Activated naive CD8-positive, alpha-beta T cell treated with anti-CD3 and anti-CD28 coated beads, Interleukin-2, amount 10 ng/mL, durations not matched to agents 7 days and 5 days (primary cell): Measurements from ENCODE around the gene CDH4. TPM values are rescaled to one million over a fixed set of nuclear protein-coding genes. Genes with fewer than 3 reads are reported as not detected.

Source experiments
- ATAC-seq: fragments of 150-1000 bp; cut with Tn5 transposase; one replicate; pipeline ENCODE4 v1.10.0; 2021; ENCODE audit warnings: low read depth, moderate library complexity
- POLR2A ChIA-PET: fragments of 350-600 bp; sonication (Branson Sonifier 250); formaldehyde crosslinking; loops from one replicate; lab custom pipeline; 2021; ENCODE audit warnings: antibody characterized with exemption; lab: Charles Lee
- DNase-seq: peaks from one replicate; pipeline ENCODE4 v3.0.0; 2021
- H3K27ac Mint-ChIP-seq: one replicate; pipeline ENCODE4 v1.8.0; 2022; ENCODE audit warnings: mild to moderate bottlenecking, mixed read lengths
- H3K27me3 Mint-ChIP-seq: one replicate; pipeline ENCODE4 v1.8.0; 2022; ENCODE audit warnings: mild to moderate bottlenecking, moderate library complexity, mixed read lengths
- H3K36me3 Mint-ChIP-seq: one replicate; pipeline ENCODE4 v1.8.0; 2021; ENCODE audit warnings: mild to moderate bottlenecking, mixed read lengths
- H3K4me1 Mint-ChIP-seq: one replicate; pipeline ENCODE4 v1.8.0; 2021; ENCODE audit warnings: mixed read lengths
- H3K4me3 Mint-ChIP-seq: one replicate; pipeline ENCODE4 v1.8.0; 2022; ENCODE audit warnings: mild to moderate bottlenecking, moderate library complexity, mixed read lengths
- H3K9me3 Mint-ChIP-seq: one replicate; pipeline ENCODE4 v1.8.0; 2021; ENCODE audit warnings: mixed read lengths
- total RNA-seq, 2 experiments: library from RNA; stranded (reverse); gene quantifications; one replicate each; pipeline ENCODE4 v1.2.3, GENCODE V29; 2021

CDH4 gene
- total RNA-seq, 2 experiments from 2014 or later = 0.14 to 0.20 TPM

DNA sequence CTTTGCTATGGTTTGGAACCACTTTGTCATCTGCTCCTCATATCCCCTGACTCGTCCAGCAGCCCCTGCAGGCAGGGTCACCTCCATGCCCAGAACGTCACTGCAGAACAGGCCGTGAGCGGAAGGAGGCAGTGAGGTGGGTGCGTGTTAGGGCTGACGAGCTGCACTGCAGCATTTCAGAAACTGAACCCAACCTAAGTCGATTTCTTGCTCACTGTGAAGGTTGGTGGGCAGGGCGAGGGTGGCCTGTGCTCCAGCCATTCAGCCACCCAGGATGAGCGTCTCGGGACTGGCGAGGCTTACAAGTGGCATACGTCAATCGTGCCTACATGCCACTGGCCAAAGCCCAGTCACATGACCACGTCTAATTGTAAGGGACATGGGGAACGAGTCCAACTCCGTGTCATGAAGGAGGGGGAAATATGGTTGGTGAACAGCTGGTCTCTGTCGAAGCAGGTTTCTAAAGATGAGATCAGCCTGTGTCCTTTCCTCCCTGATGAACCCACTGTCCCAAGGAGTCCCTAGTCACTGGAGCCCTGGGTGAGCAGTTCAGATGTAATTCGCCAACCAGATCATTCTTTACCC is 524.5 kb downstream of the CDH4 start:
- ATAC-seq (no peak), DNase-seq (no peak)
- Mint-ChIP-seq H3K4me3 (no peak overlapping the region), H3K9me3 (peaks cover 3% of the 10 kb centered on the region), H3K27me3 (peaks cover 2% of the 10 kb centered on the region), H3K36me3 (no peaks in the 10 kb centered on the region), H3K27ac (no peak overlapping the region), H3K4me1 (no peaks in the 10 kb centered on the region)
- POLR2A ChIA-PET = no interaction called here

DNA sequence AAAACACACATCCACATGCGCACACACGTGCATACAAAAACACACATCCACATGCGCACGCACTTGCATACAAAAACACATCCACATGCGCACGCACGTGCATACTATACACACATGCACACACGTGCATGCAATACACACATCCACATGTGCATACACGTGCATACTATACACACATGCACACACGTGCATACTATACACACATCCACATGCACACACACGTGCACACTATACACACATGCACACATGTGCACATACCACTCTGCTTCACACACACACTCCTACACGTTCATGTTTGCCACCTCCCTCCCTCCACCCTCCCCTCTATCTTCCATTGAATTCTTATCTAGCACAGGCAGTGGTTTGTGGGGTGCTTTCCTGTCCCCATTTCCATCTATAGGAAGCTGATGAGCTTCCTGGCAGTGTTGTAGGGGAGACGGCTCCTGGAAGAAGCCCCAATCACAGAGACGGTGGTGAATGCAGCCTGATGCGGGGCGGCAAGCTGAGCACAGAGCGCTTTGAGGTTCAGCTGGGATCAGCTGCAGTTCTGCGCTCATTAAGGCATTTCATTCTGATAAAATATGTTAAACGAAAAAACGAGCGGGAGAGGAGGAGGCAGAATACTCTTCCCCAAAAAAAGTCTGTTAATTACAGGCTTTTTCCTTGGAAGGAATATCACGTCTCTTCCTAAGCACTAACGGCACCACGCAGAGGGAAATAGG is 525.9 kb downstream of the CDH4 start:
- no peaks in the 10 kb centered on the region for H3K4me1 Mint-ChIP-seq

GRCh38 chr20:61778495-61778863 is 526.4 kb downstream of the CDH4 start:
- ATAC-seq (no peak), DNase-seq (no peak)
- Mint-ChIP-seq H3K9me3 (peaks cover 4% of the 10 kb centered on the region), H3K4me3 (no peak overlapping the region), H3K4me1 (no peaks in the 10 kb centered on the region), H3K36me3 (no peaks in the 10 kb centered on the region), H3K27ac (no peak overlapping the region), H3K27me3 (peaks cover 2% of the 10 kb centered on the region)
- POLR2A ChIA-PET = no interaction called here

More for the DNA sequence above, 525.9 kb downstream of the CDH4 start:
- POLR2A ChIA-PET = no interaction called here
- Mint-ChIP-seq H3K4me3 (no peak overlapping the region), H3K9me3 (peaks cover 4% of the 10 kb centered on the region), H3K27me3 (peaks cover 2% of the 10 kb centered on the region), H3K27ac (no peak overlapping the region), H3K36me3 (no peaks in the 10 kb centered on the region)
- DNase-seq (no peak), ATAC-seq (no peak)

GRCh38 chr20:61779176-61779965 is 527.3 kb downstream of the CDH4 start:
- Mint-ChIP-seq H3K4me1 (no peaks in the 10 kb centered on the region), H3K9me3 (peaks cover 4% of the 10 kb centered on the region), H3K36me3 (no peaks in the 10 kb centered on the region), H3K4me3 (no peak overlapping the region), H3K27me3 (peaks cover 2% of the 10 kb centered on the region), H3K27ac (no peak overlapping the region)
- POLR2A ChIA-PET = no interaction called here
- ATAC-seq (no peak), DNase-seq (no peak)

- DNase-seq = no peak
- POLR2A ChIA-PET = no interaction called here
- ATAC-seq = no peak
- Mint-ChIP-seq H3K36me3 (no peaks in the 10 kb centered on the region), H3K4me1 (no peaks in the 10 kb centered on the region), H3K4me3 (no peak overlapping the region), H3K27me3 (peaks cover 2% of the 10 kb centered on the region), H3K9me3 (peaks cover 4% of the 10 kb centered on the region), H3K27ac (no peak overlapping the region)
Observed at GRCh38 chr20:61780066-61780465, 528.0 kb downstream of the CDH4 start.

DNA sequence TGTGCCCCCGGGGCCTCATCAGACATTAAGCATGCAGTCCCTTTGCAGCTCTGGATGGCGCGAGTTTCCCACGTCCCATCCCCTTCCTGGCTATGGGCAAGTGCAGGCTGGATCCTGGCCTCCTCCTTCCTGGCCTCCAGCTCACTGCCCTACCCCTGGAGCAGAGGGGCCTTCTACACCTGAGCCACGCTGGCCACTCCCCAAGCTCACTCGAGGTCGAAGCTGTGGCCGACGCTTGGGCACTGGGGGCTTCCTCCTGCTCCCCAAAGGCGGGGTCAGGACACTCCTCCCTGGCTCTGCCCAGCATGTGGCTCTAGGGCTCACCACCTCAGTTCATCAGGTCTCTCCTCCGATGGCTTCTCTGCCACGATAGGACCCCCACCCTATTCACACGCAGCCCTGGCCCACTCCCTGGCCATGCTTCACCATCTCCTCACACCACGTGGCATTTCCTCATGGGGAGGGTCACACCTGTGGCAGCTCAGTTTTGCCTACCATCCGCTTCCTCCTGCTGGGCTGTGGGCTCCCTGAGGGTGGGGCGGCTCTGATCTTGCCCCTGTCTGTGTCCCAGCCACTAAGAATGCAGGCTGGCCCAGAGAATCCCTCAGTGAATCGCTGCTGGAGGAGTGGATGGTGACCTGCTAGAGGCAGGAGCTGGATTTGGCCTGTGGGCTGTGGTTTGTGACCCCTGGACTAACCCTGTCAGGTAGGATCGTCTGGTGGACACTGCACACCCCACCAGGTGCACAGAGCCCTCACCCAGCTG is 532.9 kb downstream of the CDH4 start:
- H3K27me3 Mint-ChIP-seq = no peaks in the 10 kb centered on the region
- DNase-seq (no peak), ATAC-seq (no peak)
- H3K36me3 Mint-ChIP-seq = no peaks in the 10 kb centered on the region
- no peak overlapping the region for H3K4me3 Mint-ChIP-seq
- peaks cover 4% of the 10 kb centered on the region for H3K9me3 Mint-ChIP-seq
- H3K4me1 Mint-ChIP-seq = no peaks in the 10 kb centered on the region
- POLR2A ChIA-PET = no interaction called here
- no peak overlapping the region for H3K27ac Mint-ChIP-seq

- no peaks in the 10 kb centered on the region for H3K27me3 Mint-ChIP-seq
- H3K4me1 Mint-ChIP-seq = no peaks in the 10 kb centered on the region
- no peak overlapping the region for H3K27ac Mint-ChIP-seq
- peaks cover 5% of the 10 kb centered on the region for H3K9me3 Mint-ChIP-seq
- no peak overlapping the region for H3K4me3 Mint-ChIP-seq
- POLR2A ChIA-PET = no interaction called here
- DNase-seq = no peak
- H3K36me3 Mint-ChIP-seq = no peaks in the 10 kb centered on the region
- no peak for ATAC-seq
Observed at GRCh38 chr20:61785567-61785816, 533.4 kb downstream of the CDH4 start.

GRCh38 chr20:61786230-61786629 is 534.2 kb downstream of the CDH4 start:
- Mint-ChIP-seq H3K27ac (no peak overlapping the region), H3K4me1 (no peaks in the 10 kb centered on the region), H3K9me3 (peaks cover 5% of the 10 kb centered on the region), H3K36me3 (no peaks in the 10 kb centered on the region), H3K4me3 (no peak overlapping the region), H3K27me3 (no peaks in the 10 kb centered on the region)
- no peak for ATAC-seq
- no peak for DNase-seq
- POLR2A ChIA-PET = no interaction called here

DNA sequence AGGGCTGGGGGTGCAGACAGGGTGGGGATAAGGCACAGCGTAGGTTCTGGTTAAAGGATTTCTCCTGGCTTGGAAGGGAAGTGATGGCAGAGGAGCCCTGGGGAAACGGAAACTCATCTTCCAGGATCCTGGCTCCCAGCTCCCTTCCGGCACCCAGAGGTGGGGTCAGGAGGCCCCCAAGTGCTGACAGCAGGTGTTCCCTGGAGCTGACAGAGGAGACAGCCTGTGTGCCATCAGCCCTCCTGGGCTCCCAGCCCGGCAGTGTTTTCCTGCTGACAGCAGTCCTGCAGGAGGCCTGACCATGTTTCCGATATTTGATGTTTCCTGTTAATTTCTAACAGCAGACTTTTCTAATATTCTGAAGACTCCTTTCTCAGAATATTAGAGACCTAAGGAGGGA is 536.3 kb downstream of the CDH4 start:
- Mint-ChIP-seq H3K4me3 (no peak overlapping the region), H3K4me1 (no peaks in the 10 kb centered on the region), H3K36me3 (no peaks in the 10 kb centered on the region), H3K27ac (no peak overlapping the region), H3K27me3 (no peaks in the 10 kb centered on the region), H3K9me3 (peaks cover 1% of the 10 kb centered on the region)
- POLR2A ChIA-PET = no interaction called here
- DNase-seq = no peak
- ATAC-seq = no peak

DNA sequence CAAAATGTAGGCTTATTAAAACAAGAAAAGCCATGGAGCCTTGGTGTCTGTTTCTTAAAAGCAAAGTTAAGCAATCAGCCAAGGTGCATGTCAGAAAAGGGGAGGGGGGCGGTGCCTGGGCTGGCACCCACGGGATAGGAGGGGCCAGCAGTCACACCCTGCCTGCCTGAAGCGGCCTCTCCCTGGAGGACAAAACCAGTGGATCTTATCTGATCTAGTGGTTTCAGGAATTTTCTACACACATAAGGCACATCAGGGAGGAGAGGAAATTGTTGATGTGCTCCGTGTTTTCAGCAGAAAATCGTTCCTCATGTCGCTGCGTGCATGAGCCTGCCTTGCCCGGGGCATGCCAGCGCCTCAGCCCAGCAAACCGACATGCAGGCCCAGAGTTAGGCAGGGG is 537.3 kb downstream of the CDH4 start:
- POLR2A ChIA-PET = no interaction called here
- ATAC-seq (no peak), DNase-seq (no peak)
- no peak overlapping the region for H3K4me3 Mint-ChIP-seq
- peaks cover 1% of the 10 kb centered on the region for H3K9me3 Mint-ChIP-seq
- H3K27ac Mint-ChIP-seq = no peak overlapping the region
- H3K27me3 Mint-ChIP-seq = no peaks in the 10 kb centered on the region
- H3K4me1 Mint-ChIP-seq = no peaks in the 10 kb centered on the region
- H3K36me3 Mint-ChIP-seq = no peaks in the 10 kb centered on the region

DNA sequence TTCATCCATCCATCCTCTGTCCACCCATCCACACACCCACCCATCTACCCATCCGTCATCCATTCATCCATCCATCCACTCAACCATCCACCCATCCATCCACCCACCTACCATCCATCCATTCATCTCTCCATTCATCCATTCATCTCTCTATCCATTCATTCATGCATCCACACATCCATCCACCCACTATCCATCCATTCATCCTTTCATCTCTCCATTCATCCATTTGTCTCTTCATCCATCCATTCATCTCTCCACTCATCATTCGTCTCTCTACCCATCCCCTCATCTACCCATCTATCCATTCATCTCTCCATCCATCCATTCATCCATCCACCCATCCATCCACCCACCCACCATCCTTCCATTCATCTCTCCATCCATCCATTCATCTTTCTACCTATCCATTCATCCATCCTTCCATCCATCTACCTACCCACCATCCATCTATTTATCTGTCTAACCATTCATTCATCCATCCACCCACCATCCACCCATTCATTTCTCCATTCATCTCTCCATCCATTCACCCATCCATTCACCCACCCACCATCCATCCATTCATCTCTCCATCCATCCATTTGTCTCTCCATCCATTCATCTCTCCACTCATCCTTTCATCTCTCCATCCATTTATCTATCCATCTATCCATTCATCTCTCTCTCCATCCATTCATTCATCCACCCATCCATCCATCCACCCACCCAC is 538.2 kb downstream of the CDH4 start:
- POLR2A ChIA-PET = no interaction called here
- H3K36me3 Mint-ChIP-seq = no peaks in the 10 kb centered on the region
- peaks cover 1% of the 10 kb centered on the region for H3K9me3 Mint-ChIP-seq
- no peak for ATAC-seq
- no peaks in the 10 kb centered on the region for H3K4me1 Mint-ChIP-seq
- H3K27me3 Mint-ChIP-seq = no peaks in the 10 kb centered on the region
- no peak overlapping the region for H3K4me3 Mint-ChIP-seq
- no peak overlapping the region for H3K27ac Mint-ChIP-seq
- DNase-seq = no peak

- DNase-seq = no peak
- H3K9me3 Mint-ChIP-seq = peaks cover 1% of the 10 kb centered on the region
- no peak for ATAC-seq
- no peaks in the 10 kb centered on the region for H3K36me3 Mint-ChIP-seq
- POLR2A ChIA-PET = no interaction called here
- H3K27ac Mint-ChIP-seq = no peak overlapping the region
- H3K4me3 Mint-ChIP-seq = no peak overlapping the region
- H3K27me3 Mint-ChIP-seq = no peaks in the 10 kb centered on the region
- H3K4me1 Mint-ChIP-seq = no peaks in the 10 kb centered on the region
Observed at GRCh38 chr20:61791995-61792394, 539.9 kb downstream of the CDH4 start.
